NOMO-1 (cell line): Measurements from ENCODE around the gene TMEM91.
A peak's percentile ranks its signal among the peaks of the same experiment; 100 is the strongest.

ENCODE experiments used
- DNase-seq, 2 experiments: peaks; one replicate each; lab custom pipeline; 2025; ENCODE audit not compliant: unreplicated experiment in 2 of 2; lab: John Stamatoyannopoulos, UW

TMEM91 gene

GRCh38 chr19:41409288-41409687 is 33.0 kb downstream of the TMEM91 start:
- DNase-seq, result no peak

DNA sequence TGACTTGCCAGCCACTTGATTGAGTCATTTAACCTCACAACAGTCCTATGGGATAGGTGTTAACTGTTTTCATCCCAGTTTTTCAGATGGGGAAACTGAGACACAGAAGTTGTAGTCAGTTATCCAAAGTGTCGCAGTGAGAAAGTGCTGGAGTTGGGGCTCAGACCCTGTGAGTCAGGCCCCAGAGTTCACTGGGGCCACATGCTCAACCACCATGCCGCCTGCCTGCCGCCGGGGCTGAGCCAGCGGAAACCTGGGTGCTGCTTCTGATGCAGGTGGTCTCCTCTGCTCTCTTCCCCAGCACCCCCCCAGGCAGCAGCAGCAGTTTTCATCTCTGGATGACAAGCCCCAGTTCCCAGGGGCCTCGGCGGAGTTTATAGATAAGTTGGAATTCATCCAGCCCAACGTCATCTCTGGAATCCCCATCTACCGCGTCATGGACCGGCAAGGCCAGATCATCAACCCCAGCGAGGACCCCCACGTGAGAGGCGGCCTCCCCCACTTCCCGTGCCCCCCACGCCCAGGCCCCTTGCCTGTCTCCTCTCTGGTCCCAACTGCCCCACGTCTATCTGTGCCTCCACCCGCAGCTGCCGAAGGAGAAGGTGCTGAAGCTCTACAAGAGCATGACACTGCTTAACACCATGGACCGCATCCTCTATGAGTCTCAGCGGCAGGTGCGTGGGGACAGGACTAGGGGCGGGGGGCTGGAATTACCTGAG is 34.2 kb downstream of the TMEM91 start:
- DNase-seq, result no peak

- DNase-seq, result no peak
Observed at GRCh38 chr19:41411100-41411967, 35.0 kb downstream of the TMEM91 start.

- no peak for DNase-seq
Observed at GRCh38 chr19:41411968-41412265, 35.6 kb downstream of the TMEM91 start.

DNA sequence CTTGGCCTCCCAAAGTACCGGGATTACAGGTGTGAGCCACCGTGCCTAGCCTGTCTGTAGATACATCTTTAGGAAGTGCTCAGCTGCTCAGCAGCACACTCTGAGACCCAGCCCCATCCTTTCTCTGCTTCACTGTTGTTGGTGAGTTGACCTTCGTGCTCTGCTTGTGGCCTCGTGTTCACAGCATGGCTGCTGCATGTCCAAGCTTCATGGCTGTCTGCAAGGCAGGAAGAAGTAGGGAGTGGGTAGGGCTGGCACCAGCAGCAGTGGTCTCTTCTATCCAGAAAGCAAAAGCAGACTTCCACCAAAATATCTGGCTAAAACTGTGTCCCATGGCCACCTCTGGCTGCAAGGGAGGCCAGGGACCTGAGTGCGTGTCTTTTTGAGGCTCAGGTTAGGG is 36.6 kb downstream of the TMEM91 start:
- DNase-seq, result no peak

GRCh38 chr19:41413947-41414346 is 37.6 kb downstream of the TMEM91 start:
- no peak for DNase-seq

GRCh38 chr19:41414461-41414860 is 38.1 kb downstream of the TMEM91 start:
- DNase-seq, result no peak

- no peak for DNase-seq
Observed at GRCh38 chr19:41415154-41415571, 38.8 kb downstream of the TMEM91 start.

DNA sequence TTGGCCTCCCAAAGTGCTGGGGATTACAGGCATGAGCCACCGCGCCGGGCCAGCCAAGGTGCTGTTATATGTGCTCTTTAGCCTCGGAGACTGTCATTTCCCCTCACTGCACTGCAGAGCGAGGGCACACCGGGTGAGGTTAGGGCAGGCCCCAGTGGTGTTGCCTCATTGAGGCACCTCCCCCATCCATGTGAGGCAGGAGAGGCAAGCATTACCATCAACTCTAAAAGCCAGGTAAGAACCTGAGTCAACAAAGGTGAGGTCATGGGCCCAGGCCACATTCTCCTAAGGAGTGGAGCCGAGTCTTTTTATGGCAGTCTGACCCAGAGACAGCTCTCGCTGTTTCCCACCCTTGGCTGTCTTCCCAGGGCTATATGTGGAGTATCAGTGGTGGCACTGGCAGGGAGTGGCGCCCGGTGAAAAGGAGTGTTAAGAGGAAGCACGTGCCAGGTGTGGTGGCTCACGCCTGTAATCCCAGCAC is 39.9 kb downstream of the TMEM91 start:
- peak; percentile 26 to 37 for DNase-seq

GRCh38 chr19:41420101-41420880 is 44.0 kb downstream of the TMEM91 start:
- DNase-seq, result peak; percentile 65 to 80

DNA sequence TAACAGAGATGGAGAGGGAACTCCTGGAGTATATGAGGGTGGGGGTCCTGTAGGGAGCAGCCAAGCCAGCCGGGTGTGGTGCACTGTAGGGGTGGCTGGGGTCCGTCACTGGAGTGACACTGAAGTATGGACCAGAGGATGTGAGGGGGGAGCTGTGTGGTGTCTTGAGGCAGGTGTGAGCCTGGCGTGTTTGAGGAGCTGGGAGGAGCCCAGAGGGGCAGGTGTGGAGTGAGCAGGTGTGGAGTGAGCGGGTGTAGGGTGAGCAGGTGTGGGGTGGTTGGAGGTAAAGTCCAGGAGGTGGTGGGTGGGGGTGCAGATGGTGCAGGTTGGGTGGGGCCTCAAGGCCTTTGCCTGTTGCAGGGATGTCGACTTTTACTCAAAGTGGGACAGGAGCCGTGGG is 45.0 kb downstream of the TMEM91 start:
- DNase-seq, result no peak

GRCh38 chr19:41421973-41422372 is 45.6 kb downstream of the TMEM91 start:
- DNase-seq, result no peak

GRCh38 chr19:41422456-41422855 is 46.1 kb downstream of the TMEM91 start:
- no peak for DNase-seq

DNA sequence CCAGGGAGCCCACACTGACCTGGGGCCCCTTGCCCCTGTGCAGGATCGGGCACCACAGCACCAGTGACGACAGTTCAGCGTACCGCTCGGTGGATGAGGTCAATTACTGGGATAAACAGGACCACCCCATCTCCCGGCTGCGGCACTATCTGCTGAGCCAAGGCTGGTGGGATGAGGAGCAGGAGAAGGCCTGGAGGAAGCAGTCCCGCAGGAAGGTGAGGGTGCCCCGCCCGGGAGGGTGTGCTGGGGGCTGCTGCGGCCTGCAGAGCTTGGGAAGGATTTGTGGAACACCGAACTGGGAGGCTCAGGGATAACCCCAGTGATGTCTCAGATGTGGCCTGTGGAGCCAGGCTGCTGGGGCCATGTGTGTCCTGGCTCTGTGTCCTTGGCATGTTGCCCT is 46.6 kb downstream of the TMEM91 start:
- DNase-seq, result no peak

DNA sequence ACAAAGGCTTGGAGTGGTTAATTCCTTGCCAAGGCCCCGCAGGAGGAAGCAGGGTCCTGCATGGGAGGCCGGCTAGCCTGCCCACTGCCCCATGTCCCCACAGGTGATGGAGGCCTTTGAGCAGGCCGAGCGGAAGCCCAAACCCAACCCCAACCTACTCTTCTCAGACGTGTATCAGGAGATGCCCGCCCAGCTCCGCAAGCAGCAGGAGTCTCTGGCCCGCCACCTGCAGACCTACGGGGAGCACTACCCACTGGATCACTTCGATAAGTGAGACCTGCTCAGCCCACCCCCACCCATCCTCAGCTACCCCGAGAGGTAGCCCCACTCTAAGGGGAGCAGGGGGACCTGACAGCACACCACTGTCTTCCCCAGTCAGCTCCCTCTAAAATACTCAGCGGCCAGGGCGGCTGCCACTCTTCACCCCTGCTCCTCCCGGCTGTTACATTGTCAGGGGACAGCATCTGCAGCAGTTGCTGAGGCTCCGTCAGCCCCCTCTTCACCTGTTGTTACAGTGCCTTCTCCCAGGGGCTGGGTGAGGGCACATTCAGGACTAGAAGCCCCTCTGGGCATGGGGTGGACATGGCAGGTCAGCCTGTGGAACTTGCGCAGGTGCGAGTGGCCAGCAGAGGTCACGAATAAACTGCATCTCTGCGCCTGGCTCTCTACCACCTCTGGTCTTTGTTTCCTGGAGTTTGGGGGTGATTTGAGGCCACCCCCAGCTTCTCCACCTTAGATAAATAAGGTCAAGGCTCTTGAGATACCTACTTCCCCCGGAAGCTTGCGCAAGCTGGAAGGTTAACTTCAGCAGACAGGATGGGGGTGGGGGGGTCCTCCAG is 48.2 kb downstream of the TMEM91 start:
- peak; percentile 66 to 70 for DNase-seq

- no peak for DNase-seq
Observed at GRCh38 chr19:41425174-41426115, 49.1 kb downstream of the TMEM91 start.

DNA sequence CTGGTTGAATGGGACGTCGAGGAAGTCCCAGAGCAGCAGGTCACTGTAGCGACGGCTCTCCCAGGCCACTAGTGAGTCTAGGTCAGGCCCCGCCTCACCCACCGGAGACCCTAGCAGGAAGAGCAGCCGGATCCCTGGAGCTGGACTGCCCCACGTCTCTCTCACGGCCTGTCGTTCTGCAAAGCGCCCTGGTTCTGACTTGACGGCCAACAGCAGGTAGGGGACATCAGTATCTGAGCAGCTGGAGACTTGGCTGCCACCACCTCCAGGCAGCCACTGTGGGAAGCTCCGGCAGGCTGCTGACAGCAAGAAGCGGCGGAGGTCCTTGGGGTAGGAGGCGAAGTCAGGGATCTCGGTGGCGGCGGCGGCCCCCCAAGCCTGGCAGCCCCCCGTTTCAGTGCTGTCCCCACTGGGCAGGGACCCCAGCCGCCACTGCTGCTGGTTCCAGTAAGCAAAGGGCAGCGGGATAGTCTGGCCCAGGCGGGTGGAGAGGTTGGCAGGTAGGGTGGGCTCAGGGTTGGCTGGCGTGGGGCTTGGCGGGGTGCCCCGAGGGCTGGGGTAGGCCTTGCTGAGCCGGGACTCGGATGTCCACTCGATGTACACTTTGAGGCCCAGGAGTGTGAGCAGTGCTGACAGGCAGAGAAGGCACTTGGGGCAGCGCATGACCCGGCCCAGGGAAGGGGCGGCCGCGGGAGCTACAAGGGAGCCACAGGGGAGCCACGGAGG is 49.9 kb downstream of the TMEM91 start:
- DNase-seq, result no peak

GRCh38 chr19:41426952-41427646 is 50.8 kb downstream of the TMEM91 start, which contains the start of gene B3GNT8:
Gene B3GNT8, minus strand, starts transcription at chr19:41427374. Its CDS starts 596 bp downstream, at chr19:41426778.
- DNase-seq, result peak; percentile 83 to 92
